HG03045 (cell line): ENCODE measurements around the gene TULP1.

ENCODE experiments used
- ATAC-seq: cut with Tn5 transposase; IDR thresholded peaks from one replicate; pipeline ENCODE4 v1.9.1; 2021; ENCODE audit warnings: mild to moderate bottlenecking, moderate library complexity; ENCODE audit not compliant: unreplicated experiment

Gene TULP1

DNA sequence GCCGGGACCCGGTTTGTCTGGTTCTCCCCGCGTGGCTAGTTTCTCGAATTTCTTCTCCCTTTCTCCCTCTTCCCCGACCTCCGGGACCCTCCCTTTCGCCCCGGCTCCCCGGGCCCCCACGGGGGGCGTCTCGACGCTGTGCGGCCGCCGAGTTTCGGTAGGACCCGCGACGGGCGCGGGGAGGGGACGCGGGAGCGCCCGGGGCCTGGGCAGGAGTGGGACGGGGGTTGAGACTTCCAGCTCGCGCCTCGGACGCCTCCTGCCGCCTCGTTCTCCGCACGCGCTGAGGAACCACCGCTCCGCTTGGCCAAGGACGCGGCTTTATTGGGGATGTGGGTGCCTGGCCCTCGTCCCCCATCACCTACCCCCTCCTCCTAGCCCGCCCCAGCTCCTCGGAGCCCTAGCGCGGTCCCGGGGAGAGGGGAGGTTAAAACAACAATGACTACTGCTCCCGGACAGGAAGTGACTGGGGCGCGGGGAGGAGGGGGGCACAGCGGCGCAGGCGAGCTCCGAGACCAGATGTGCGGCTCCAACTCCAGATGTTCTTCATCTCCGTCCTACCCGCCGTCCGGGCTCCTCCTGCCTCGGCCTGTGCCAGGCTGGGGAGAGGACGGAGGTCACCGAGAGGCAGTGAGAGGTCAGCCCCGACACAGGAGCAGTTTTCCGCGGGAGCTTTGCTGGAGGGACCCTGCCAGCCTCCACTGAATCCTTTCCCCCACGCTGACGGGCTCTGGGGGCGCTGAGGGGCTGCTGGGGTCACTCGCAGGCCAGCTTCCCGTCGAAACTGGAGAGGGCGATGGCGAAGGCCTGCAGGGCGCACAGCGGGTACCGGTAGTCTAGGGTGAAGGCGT lies 14.9 kb downstream of the TULP1 start:
- ATAC-seq = no peak

DNA sequence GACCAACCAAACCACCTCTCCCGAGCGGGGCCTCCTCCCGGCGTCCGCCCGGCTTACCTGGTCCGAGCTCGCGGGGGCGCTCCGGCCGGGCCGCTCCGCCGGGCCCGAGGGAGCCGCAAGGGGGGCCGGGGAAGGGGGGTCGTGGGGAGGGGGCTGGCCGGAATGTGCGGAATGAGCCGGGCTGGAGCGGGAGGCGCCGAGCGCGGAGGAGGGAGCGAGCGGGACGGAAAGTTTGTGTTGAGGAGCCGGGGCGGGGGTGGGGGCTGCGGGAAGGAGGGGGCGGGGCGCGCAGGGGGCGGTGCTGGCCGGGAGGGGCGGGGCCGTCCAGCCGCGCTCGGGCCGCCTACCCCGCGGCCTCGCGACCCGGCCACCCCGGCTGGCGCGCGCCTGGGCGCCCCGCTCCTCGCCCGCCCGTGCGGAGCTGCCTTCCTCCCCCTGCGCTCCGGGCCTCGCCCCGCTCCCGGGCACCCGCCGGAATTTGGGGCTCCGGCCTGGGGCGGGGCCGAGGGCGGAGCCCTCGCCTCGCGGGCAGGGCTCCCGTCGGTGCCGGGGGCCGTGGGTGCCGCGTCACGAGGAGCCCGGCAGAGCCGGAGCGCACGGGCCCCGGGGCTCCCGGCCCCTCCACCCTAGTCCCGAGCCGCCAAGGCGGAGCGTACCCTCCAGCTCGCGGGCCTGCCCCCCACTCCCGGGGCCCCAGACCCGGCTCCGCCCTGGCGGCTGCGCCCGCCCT lies 15.7 kb downstream of the TULP1 start, which contains the start of gene TEAD3:
Gene TEAD3, minus strand, starts transcription at position 239 of the 730 bp plus-strand sequence.
- ATAC-seq = no peak

DNA sequence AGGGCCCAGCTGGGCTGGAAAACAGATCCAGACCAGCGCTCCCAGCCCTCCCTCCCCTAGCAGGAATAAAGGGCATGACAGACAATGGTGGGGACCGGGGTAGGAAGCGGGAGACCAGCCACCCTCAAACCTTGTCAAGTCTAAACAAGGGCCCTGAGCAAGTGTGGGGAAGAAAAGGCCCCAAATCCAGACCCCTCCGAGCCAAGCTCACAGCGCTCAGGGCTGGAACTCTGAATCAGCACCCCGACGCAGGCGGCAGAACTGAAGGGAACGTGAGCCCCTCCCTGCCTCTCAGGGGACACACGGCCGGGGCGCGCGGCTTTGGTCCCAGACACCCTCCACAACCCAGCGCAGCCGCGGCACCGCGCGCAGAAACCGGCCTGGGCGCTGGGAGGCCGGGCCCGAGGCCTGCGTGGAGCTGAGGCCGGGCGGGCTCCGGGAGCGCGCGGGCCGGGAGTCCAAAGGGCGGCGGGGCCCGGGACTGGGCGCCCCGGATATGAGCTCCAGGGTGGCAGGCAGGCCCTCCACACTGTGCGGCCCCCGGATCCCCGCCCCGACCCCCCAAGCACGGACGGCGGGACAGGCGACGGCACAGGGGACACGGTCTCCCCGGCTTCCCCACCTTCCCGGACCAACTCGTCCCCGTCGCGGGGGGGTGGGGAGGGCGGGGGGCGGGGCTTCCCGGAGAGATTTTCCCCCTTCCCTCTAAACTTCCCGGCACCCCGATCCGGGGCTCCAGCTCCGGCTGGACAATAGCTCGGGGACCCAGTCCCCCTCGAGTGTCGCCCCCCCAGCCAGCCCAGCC lies 16.5 kb downstream of the TULP1 start:
- ATAC-seq = no peak

DNA sequence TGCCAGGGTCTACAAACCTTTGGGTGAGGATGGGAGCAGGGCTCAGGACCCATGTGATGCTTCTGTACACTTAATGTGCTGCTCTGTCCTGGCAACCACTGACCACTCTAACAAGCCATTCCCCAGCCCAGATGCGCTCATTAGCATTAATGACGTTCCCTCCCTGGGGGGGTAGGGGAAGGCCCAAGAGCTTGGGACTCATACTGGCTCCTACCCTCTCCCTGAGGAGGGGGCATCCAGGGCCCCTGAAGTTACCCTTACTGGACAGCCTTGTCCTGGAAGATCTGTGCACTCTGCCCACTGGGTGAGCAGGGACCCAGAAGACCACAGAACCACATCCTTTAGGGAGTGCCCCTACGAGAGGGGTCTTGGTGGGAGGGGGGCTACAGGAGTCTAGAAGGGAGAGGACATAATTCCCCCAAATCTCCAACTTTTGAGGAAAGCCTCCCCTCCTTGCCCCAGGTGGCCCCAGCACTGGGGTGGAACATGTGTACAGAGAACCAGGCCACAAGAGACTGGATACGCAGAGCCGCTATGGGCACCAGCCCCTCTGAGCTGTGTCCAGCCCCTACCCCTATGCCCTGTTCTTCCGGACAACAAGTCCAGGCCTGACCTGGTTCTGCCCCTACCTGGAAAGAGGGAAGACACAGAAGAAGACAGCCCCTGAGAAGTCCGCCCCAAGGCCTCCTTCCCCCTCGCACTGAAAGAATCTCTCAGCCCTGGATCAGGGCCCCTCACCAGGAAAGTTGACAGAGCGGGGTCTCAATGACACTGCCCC lies 17.2 kb downstream of the TULP1 start:
- no peak for ATAC-seq

DNA sequence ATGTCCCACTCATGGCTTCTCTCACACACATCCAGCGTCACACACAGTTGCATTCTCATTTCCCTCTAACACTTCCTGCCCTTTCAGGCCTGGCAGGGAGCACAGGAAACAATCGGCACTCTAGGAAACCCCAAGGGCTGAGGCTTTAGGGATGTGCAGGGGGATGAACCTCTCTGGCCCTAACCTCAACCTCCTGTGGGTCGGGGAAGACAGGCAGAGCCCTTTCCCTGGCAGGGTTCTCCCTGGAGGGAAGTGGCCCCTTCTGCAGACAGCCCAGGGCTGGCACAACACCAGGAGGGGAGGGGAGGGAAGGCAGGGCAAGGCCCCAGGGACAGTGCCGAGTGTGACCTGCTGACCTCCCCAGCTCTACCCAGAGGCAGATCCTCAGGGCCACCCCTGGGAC lies 18.5 kb downstream of the TULP1 start:
- ATAC-seq = no peak

DNA sequence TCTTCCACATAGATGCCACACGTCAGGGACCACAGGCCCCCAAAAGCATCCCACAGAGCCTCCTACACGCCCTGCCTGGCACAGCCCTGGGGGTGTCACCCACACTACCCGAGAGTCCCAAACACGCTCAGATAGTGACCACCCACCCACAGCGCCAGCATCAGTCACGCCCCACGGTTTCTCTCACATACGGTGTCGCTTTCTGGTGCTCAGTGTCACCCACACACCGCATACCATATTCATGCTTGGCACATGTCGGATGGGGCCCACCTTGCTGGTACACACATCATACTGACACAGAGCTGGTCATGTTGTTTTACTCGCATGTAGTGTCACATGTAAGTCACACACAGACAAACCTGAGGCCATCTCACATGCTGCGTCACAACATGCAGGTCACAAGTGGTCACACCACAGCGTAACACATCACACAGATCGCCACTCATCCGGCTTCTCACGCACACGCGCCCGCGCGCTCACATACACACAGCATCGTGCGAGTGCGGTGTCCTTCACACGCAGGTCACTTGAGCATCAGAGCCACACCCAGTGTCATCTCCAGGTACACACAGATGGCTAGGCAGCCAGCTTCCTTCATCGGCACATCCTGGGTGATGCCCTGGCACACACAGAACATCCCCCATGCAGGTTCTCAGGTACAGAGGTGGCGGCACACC lies 19.3 kb downstream of the TULP1 start:
- ATAC-seq = no peak

DNA sequence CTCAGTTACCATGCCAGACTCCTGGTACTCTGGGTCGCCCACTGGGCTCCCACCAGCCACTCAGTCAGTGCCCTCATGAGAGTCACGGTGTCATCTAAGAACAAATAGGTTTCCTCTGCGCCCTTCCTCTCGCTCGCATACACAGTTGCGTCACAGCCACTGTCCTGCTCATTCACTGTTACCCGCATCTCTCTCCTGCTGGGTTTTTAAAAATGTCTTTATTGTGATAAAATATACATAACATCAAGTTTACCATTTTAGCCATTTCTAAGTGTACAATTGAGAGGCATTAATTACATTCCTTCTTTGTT lies 19.8 kb downstream of the TULP1 start:
- no peak for ATAC-seq

DNA sequence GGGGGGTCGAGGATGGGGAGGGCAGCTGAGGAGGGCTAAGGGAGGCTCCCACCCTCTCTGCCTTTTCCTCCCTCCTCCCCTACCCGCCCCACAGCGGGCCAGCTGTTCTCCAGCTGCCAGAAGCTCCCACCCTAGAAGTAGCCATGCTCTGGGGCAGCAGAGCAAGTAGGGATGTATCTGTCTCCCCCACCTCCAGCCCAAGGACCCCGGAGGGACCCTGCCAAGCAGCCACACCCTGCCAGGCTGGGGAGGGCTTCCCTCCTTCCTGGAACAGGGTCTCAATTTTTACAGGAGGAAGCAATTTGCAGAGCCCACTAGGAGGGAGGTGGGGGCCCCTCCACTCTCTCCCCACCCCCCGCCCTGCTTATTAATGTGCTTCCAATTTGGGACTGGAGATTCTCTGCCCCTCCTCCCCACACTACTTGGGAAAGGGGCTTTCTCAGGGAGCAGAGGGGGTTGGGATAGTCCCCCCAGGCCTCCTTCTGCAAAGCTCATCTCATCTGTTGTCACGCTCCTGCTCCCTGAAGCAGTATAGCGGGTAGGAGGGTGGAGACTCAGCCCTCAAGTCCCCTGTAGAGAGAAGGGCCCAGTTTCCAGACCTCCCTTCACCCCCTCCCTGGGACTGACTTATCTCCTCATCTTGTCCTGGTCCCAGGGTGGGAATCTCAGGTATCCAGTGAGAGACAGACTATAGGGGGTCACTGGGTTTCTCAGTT lies 20.3 kb downstream of the TULP1 start:
- ATAC-seq = no peak

DNA sequence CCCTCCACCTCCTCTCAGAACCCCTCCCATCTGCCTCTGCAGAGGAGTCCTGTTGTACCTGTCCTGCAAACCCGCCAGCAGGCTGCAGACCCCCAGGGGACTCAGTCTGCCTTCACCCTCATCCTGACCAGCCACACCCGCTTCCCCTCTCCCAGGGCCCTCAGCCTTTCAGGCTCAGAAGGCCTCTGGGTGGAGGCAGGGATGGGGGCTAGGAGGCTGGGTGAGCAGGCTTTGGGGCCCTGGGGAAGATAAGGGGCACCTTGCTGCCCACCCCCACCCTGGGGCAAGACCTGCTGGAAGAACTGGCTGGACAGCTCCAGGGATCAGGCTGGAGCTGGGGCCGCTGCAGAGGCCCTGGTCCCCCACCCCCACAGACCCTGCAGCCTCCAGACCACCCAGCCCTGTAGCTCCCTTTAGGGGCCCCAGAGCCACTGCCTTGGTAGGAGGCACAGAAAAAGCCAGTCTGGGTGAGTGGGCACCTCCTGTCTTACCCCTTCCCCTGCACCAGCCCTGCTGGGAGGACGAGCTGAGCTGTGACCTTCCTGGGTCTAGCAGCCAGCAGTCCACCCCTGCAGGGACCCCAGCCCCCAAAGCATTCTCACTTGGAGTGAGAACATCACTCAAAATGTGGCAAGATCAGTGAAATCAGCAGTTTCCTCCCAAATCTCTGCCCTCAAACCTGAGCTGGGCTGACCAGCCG lies 21.0 kb downstream of the TULP1 start:
- no peak for ATAC-seq

DNA sequence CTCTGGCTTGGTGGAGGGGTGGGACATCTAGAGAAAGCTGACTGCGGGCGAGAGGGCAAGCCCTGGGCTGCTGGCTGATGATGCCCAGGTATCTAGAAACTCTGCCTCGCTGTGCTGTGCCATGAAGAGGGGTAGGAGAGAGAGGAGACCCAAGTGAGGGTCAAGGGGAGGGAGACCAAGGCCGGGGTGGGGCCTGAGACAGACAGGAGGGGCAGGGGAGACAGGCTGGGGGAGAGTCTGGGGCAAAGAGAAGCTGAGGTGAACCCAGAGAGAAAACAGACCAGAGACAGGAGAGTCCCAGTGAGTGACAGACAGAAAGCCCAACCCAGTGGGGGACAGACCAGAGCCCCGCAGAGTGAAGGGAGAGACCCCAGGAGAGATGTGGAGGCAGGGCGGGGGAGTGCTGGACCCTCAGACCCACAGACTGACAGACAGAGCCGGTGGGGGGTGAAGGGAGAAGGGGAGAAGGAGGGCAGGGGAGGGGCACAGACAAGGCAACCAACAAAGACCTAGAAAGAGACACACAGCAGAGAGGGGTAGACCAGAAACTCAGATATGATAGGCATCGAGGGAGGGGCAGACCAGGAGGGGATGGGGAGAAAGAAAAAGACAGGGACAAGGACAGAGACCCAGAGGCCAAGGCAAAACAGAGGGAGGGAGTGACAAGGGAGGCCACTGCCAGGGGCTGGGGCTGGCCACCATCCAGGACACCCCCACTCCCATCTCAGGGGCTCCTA lies 21.7 kb downstream of the TULP1 start:
- ATAC-seq = no peak

DNA sequence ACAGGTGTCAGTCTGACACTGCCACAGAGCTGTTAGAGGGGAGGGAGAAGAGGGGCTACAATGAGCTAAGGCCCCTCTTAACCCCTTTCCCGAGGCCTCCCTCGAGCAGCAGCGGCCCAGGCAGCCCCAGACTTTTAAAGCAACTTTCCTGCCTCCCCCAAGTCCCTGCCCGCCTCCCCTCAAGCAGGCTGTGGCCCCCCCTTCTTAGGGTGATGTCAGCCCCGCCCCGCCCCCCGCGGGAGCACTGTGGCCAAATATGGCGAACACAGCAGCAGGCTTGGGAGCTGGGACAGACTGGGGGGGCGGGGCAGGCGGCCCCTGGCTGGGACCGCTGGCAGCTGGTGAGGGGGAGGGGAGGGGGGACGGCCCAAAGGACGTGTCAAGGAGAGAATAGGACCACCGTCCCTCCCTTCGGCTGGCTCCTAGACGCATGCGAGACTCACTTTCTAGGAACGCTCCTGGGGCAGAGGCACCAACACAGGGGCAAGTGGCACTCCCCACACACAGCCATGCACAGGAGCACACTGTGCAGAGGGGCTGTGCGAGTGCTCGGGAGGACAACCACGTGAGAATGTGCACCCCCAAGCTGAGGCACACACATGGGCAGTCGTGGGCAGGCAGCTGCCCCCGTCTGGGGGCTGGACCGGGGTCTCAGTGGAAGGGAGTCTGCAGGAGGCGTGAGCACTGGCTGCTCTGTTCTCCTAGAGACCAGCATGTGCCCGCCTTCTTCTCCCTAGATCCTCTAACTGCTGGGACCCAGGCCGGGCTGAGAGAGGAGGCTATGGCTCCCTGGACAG lies 22.5 kb downstream of the TULP1 start:
- ATAC-seq = no peak

DNA sequence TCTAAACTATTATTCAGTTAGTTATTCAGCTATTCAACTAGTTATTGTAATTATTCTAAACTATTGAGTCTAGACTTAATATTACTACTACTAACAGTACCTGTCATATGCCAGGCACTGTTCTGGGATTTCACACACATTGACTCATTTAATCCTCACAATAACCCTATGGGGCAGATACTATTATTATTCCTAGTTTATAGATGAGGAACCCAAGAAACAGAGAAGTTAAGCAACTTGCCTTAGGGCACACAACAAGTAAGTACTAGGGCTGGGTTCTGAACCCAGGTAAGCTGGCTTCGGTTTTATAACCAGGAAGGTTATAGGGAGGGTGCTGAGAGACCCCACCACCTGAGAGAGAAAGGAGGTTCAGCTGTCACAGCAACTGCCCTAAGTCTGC lies 23.6 kb downstream of the TULP1 start:
- ATAC-seq = no peak

DNA sequence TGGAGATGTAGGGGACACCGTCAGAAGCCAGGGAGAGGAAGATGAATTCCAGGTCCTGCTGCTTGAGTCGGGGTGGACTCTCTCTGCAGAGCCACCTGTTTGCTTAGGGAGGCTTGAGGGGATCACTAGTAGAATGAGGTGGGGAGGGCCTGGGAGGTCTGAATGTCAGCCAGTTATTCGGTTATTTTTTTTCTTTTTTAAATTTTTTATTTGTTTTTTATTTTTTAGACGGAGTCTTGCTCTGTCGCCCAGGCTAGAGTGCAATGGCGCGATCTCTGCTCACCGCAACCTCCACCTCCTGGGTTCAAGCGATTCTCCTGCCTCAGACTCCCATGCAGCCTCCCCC lies 24.2 kb downstream of the TULP1 start:
- ATAC-seq = no peak

DNA sequence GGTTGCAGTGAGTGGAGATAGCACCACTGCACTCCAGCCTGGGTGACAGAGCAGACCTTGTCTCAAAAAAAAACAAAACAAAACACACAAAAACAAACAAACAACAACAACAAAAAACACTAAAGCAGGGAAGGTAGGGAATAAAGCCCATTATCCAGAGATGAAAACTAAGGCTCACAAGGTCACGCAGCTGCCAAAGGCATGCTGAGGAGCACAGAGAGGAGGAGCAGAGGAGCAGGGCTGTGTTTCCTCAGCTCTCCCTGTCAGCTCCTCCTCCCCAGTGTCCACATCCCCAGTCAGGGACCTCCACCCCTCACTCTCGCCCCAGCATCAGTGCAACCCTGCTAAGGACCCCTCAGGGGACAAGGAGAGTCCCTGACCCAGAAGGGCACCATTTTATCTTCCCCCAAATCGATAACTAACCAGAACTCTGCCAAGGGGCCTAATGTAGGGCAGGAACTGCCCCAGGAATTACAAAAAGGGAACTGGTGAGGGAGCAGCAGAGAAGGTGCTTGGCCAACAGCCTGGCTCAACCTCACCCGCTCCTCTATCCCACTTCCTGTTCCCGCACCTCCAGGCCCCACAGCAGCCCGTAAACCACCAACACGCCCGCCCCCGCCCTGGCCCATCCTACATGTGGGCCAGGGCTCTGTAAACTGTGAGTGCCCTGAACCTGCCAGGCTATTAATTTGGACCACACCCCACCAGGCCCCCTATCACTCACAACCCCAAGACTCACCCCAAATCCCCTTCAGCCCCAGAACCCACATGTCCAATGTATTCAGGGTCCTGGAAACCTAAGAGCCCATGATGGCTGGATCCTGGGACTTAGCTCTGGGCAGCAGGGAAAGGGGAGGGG lies 24.8 kb downstream of the TULP1 start:
- ATAC-seq = no peak

DNA sequence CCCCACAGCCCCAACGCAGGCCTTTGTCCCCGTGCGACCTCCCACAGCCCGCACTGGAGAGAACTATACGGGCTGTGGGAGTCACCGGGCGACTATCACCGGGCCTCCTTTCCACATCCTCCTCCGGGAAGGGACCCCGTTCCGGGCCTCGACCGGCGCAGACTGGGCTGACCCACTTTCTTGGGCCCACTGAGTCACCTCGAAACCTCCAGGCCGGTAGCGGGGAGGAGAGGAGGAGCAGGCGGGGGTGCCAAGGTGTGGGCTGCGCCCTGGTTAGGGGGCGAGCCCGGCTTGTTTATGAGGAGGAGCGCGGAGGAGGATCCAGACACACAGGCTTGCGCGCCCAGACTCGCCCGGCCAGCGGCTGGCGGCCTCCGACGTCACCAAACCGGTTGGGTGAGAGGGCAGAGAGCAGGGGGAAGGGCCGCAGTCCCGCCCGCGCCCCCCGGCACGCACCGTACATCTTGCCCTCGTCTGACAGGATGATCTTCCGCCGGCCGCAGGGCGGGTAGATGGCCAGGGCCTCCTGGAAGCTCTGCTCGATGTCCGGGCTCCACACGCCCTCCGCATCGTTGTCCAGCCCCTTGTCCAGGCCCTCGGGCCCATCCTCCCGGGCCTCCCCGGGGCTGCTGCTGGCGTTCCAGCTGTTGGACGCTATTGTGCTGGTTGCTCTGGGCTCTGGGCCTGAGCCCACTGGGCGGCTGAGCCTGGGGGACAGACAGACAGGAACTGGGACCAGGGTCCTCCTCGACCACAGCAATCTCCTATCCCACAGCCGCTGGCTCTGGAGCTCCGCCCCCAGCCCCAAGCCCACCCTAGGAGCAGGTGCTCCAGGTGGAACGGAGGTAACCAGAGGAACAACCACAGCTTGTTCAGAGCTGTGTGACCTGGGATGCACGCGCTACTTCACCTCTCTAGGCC lies 26.4 kb downstream of the TULP1 start:
- no peak for ATAC-seq

DNA sequence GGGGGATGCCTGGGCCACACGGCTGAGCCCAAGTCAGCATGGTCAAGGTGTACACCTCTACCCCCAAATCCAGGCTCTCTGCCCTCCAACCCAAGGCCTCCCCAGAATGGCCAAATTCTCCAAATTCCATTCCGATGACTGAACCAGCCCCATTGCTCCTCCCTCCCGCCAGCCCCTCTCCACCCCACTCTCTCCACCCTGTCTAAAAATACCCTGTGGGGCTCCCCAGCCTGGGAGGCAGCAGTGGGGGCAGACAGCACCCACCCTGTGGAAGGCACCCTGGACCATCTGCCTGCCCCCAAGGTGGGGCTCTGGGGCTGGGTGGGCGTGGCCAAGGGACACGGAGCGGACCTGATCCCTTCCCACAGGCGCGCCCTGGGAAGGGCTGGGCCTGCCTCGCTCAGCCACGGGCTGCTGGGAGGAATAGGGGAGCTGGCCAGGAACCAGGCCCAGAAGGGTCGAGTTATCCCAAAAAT lies 27.3 kb downstream of the TULP1 start:
- ATAC-seq = no peak
